Epithelial cell of esophagus (primary cell): ENCODE data around the gene HECA.

ENCODE experiments used
- DNase-seq: peaks from one replicate; pipeline ENCODE4 v3.0.0; 2010; ENCODE audit warnings: low read depth
- H3K4me3 ChIP-seq: 2 replicates; pipeline ENCODE4 v1.5.1; 2011; ENCODE audit warnings: mild to moderate bottlenecking, low read length, control low read depth
- CTCF ChIP-seq: IDR thresholded peaks from 2 replicates; pipeline ENCODE4 v1.5.1; 2011; ENCODE audit warnings: low read depth, mild to moderate bottlenecking, low read length, control low read depth, inconsistent platforms; ENCODE audit not compliant: insufficient read depth; ENCODE audit errors: missing control alignments

Gene HECA

GRCh38 chr6:139126255-139126654, 8.6 kb upstream of the HECA start:
- no peak for TF ChIP-seq CTCF
- DNase-seq, result peak; percentile 39
- H3K4me3 ChIP-seq, result no peak overlapping the region

GRCh38 chr6:139126931-139127330, 7.9 kb upstream of the HECA start:
- H3K4me3 ChIP-seq, result no peak overlapping the region
- no peak for DNase-seq
- no peak for TF ChIP-seq CTCF

- no peak for TF ChIP-seq CTCF
- no peak overlapping the region for H3K4me3 ChIP-seq
- DNase-seq, result no peak
These were observed 5.6 kb upstream of the HECA start for GRCh38 chr6:139129284-139129683.

- H3K4me3 ChIP-seq, result no peak overlapping the region
- DNase-seq, result no peak
- TF ChIP-seq CTCF, result no peak
These were observed 3.1 kb upstream of the HECA start for GRCh38 chr6:139131736-139132280.

- no peak overlapping the region for H3K4me3 ChIP-seq
- DNase-seq, result no peak
- no peak for TF ChIP-seq CTCF
These were observed 1.4 kb upstream of the HECA start for GRCh38 chr6:139133262-139134063.

GRCh38 chr6:139134064-139134395, 850 bp upstream of the HECA start:
- no peak for TF ChIP-seq CTCF

More at GRCh38 chr6:139134064-139134395, 850 bp upstream of the HECA start:
- DNase-seq, result no peak
- no peak overlapping the region for H3K4me3 ChIP-seq
